GM10847 (cell line): ENCODE data around the gene PLCB2.

ENCODE experiments used
- POLR2A ChIP-seq: IDR thresholded peaks from 2 replicates; pipeline ENCODE4 v1.6.1; 2011; ENCODE audit not compliant: insufficient read length; ENCODE audit errors: extremely low read depth

PLCB2 gene

GRCh38 chr15:40303576-40303975 is 4.2 kb downstream of the PLCB2 start:
- no peak for TF ChIP-seq POLR2A

- no peak for TF ChIP-seq POLR2A
Observed at GRCh38 chr15:40302981-40303380, 4.8 kb downstream of the PLCB2 start.

GRCh38 chr15:40302288-40302886 is 5.3 kb downstream of the PLCB2 start:
- no peak for TF ChIP-seq POLR2A

- no peak for TF ChIP-seq POLR2A
Observed at GRCh38 chr15:40301467-40302179, 6.1 kb downstream of the PLCB2 start.

GRCh38 chr15:40300771-40301170 is 7.0 kb downstream of the PLCB2 start:
- TF ChIP-seq POLR2A, result no peak

GRCh38 chr15:40300367-40300766 is 7.4 kb downstream of the PLCB2 start:
- TF ChIP-seq POLR2A, result no peak

GRCh38 chr15:40298216-40298935 is 9.4 kb downstream of the PLCB2 start:
- no peak for TF ChIP-seq POLR2A

- TF ChIP-seq POLR2A, result no peak
Observed at GRCh38 chr15:40297356-40297755, 10.4 kb downstream of the PLCB2 start.

- TF ChIP-seq POLR2A, result no peak
Observed at GRCh38 chr15:40296561-40297230, 11.0 kb downstream of the PLCB2 start.

- no peak for TF ChIP-seq POLR2A
Observed at GRCh38 chr15:40295877-40296560, 11.7 kb downstream of the PLCB2 start.

GRCh38 chr15:40295297-40295696 is 12.4 kb downstream of the PLCB2 start:
- no peak for TF ChIP-seq POLR2A

GRCh38 chr15:40293905-40294895 is 13.5 kb downstream of the PLCB2 start:
- no peak for TF ChIP-seq POLR2A

- TF ChIP-seq POLR2A, result no peak
Observed at GRCh38 chr15:40293006-40293405, 14.7 kb downstream of the PLCB2 start.

GRCh38 chr15:40292246-40292645 is 15.5 kb downstream of the PLCB2 start:
- TF ChIP-seq POLR2A, result no peak

- TF ChIP-seq POLR2A, result no peak
Observed at GRCh38 chr15:40290918-40291574, 16.7 kb downstream of the PLCB2 start.
